GM12891 (cell line): Measurements from ENCODE around the gene OR8B2. TPM values are rescaled to one million over a fixed set of nuclear protein-coding genes. Genes with fewer than 3 reads are reported as not detected.
"Not testable (repeated sequence)": the region's sequence is repeated elsewhere in the genome, so short reads cannot be mapped to it uniquely, and the experiment has no call there.

Experiments used
- DNase-seq: peaks from one replicate; pipeline ENCODE4 v3.0.0; 2011; ENCODE audit warnings: low spot score; ENCODE audit not compliant: insufficient read length
- FAIRE-seq: peaks from 2 replicates; lab custom pipeline; 2011; peaks lifted over from hg19 to GRCh38; lab: Jason Lieb, UNC
- PAX5 ChIP-seq: IDR thresholded peaks from 2 replicates; pipeline ENCODE4 v1.6.1; 2011; ENCODE audit warnings: low read length, moderate library complexity, mild to moderate bottlenecking; ENCODE audit not compliant: insufficient read depth, severe bottlenecking
- POLR2A ChIP-seq: IDR thresholded peaks from 2 replicates; pipeline ENCODE4 v1.6.1; 2011; ENCODE audit warnings: low read depth, low read length, control low read depth
- POLR2AphosphoS5 ChIP-seq: IDR thresholded peaks from 2 replicates; pipeline ENCODE4 v1.6.1; 2011; ENCODE audit warnings: low read depth, low read length, control low read depth
- POU2F2 ChIP-seq: IDR thresholded peaks from 2 replicates; pipeline ENCODE4 v1.6.1; 2011; ENCODE audit warnings: low read depth, mild to moderate bottlenecking, control low read depth, low read length, moderate library complexity
- SPI1 ChIP-seq: IDR thresholded peaks from 2 replicates; pipeline ENCODE4 v1.6.1; 2011; ENCODE audit warnings: low read depth, low read length, control low read depth
- TAF1 ChIP-seq: IDR thresholded peaks from 2 replicates; pipeline ENCODE4 v1.6.1; 2011; ENCODE audit warnings: low read depth, low read length, control low read depth
- polyA plus RNA-seq: library from polyadenylated mRNA; unstranded; fragments of >200 nt; gene quantifications from one replicate; pipeline ENCODE4 v1.2.1, GENCODE V29; 2012; ENCODE audit warnings: low read depth, missing spikeins, inconsistent platforms; ENCODE audit not compliant: missing spikeins

The OR8B2 gene, protein sequence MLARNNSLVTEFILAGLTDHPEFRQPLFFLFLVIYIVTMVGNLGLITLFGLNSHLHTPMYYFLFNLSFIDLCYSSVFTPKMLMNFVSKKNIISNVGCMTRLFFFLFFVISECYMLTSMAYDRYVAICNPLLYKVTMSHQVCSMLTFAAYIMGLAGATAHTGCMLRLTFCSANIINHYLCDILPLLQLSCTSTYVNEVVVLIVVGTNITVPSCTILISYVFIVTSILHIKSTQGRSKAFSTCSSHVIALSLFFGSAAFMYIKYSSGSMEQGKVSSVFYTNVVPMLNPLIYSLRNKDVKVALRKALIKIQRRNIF
- not detected for polyA plus RNA-seq

DNA sequence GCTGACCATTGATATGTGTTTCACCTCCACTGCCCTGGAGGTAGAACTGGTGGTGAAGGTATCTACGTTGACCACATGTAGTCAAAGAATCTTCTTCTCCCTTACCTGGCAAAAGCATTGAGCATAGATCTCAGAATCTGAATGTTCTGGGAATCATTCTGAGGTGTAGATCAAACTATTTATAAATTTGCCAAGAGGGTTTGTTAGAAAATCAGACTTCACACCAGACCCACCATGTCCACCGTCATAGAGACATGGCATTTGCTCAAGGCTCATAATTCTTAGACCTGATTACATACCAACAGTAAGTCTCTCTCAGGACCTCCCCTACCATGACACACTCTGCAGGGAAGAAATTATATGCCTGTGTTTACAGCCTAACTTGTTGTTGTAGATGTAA, at the start of gene OR8B2:
Gene OR8B2 (minus strand): TSS at position 101 of the 400 bp plus-strand sequence. CDS start 1,156 bp downstream, outside the sequence.
- DNase-seq: no peak
- FAIRE-seq: no peak
- TF ChIP-seq POLR2A (no peak), TAF1 (no peak), POU2F2 (no peak), PAX5 (no peak), POLR2AphosphoS5 (no peak), SPI1 (no peak)

DNA sequence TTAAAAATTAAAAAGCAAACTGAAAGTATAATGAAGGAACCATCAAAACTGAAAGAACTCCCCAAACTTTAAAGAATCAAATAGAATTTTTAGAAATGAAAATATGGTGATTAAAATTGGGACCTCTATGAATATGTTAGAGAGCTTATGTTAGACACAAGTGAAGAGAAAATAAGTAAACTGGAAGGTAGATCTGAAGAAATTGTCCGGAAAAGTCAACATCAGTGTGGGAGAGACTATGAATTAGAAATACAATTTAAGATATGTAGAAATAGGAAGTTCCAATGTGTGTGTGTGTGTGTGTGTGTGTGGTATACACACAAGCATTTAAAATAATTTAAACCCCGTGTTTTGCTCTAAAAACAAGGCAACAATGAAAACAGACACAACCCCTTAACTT, 45.3 kb upstream of the OR8B2 start:
- FAIRE-seq (no peak), DNase-seq (no peak)
- TF ChIP-seq SPI1: no peak
- TF ChIP-seq PAX5: no peak
- no peak for TF ChIP-seq POLR2AphosphoS5
- no peak for TF ChIP-seq TAF1
- TF ChIP-seq POLR2A: no peak

DNA sequence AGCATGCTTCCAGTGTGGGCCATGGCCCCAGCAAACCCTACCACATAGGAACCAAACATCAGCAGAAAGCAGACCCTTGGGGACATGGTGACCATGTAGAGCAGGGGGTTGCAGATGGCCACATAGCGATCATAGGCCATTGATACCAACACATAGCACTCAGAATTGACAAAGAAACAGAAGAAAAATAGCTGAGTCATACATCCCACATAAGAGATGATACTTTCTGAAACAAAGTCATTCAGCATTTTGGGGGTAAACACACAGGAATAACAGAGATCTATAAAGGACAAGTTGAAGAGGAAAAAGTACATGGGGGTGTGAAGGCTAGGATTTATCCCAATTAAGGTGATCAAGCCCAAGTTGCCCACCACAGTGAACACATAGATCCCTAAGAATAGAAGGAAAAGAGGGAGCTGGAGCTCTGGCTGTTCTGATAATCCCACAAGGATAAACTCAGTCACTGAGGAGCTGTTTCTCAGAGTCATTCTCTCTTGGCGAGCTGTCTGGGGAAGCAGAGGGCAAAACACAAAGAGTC, 40.2 kb upstream of the OR8B2 start, which contains the start of gene OR8B4:
Gene OR8B4 (minus strand): TSS at position 488 of the 538 bp plus-strand sequence. CDS start 0 bp downstream, at position 488.
- no peak for TF ChIP-seq SPI1
- TF ChIP-seq TAF1: no peak
- TF ChIP-seq POLR2AphosphoS5: no peak
- no peak for TF ChIP-seq PAX5
- no peak for TF ChIP-seq POLR2A
- TF ChIP-seq POU2F2: no peak
- no peak for DNase-seq
- FAIRE-seq: no peak

DNA sequence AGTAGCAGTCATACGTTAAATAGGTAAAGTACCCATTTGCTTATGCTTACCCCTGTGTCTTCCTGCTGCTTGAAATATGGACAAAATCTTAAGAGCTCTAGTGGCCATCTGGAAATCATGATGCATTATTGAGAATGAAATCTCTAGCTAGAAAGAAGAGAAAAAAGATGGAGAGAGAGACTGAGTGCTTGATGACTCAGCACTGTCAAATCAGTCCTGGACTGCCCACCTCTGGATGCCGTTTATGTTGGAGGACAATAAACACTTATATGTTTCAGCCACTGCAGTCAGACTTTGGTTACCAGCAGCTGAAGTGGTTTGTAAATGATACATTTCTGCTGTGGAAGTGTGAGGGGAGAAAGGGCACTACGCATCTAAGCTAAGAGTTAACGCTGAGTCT, 36.7 kb upstream of the OR8B2 start:
- no peak for DNase-seq
- no peak for FAIRE-seq
- no peak for TF ChIP-seq TAF1
- TF ChIP-seq POLR2AphosphoS5: no peak

DNA sequence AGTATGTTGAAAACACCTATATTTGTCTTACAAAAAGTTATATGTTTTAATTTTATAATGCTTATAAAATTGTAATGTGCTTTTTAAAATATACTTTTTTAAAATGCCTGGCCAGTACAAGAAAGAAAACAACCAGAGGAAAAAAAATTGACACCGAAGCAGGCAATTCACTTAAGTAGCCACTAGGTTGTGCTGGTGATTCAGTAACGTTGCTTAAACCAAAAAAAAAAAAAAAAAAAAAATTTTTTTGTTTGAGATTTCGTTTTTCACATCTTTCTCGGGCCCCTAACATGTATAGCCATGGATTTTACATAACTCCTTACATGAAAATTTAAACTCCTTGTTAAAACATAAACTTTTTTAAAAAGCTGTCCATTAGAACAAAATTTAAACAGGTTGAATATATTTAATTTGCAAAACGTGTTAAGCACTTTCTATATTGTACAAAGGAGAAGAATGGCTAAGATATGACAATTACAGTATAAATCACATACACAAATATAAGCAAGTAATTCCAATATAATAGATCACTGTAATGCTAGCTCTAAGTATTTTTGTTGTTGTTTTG, 31.1 kb upstream of the OR8B2 start:
- FAIRE-seq (no peak), DNase-seq (no peak)
- TF ChIP-seq TAF1 (no peak), SPI1 (no peak), PAX5 (no peak)

DNA sequence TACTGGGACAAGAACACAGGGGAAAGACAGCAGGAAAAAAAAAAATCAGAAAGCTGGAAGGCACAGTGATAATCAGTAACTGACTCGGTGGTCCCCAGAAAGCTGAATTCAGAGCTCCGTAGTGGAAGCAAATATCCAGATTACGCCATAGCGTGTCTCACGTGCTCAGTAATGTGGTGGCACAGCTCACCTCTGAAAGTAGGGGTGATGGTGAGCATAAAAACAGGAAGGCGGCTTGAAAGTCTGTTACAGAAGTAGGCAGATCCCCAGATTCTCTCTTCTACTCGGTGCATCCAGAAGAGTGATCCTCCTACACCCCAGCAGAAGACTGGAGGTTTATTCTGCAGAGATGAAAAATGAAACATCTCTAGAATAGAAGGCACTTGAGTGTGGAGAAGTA, 25.6 kb upstream of the OR8B2 start:
- FAIRE-seq: no peak
- TF ChIP-seq PAX5 (no peak), POU2F2 (no peak), POLR2A (no peak), POLR2AphosphoS5 (no peak), TAF1 (no peak), SPI1 (no peak)
- no peak for DNase-seq

DNA sequence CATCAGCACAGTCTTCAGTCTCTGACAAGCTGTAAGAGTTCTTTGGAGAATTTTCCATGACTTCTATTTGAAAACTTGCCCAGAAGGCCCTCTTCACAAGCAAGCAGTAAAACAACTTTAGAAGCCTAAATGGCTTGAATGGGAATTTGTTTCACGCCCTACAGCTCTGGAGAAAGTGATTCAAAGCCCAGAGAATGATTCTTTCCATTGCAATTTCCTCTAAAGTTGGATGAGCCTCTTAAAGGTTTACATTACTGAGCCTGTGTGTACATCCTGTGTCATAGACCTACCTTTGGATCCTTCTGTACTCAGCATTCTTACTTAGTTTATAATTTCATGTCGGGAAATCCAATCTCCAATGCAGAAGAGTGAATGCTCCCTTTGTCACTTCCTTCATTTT, 21.3 kb upstream of the OR8B2 start:
- no peak for TF ChIP-seq TAF1
- TF ChIP-seq POLR2A: no peak
- TF ChIP-seq SPI1: no peak
- no peak for TF ChIP-seq POU2F2
- TF ChIP-seq PAX5: no peak
- no peak for TF ChIP-seq POLR2AphosphoS5
- DNase-seq (no peak), FAIRE-seq (no peak)

DNA sequence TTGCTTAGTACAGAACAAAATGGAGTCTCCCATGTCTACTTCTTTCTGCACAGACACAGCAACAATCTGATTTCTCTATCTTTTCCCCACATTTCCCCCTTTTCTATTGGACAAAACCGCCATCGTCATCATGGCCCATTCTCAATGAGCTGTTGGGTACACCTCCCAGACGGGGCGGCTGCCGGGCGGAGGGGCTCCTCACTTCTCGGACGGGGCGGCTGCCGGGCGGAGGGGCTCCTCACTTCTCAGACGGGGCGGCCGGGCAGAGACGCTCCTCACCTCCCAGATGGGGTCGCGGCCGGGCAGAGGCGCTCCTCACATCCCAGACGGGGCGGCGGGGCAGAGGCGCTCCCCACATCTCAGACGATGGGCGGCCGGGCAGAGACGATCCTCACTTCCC, 18.9 kb upstream of the OR8B2 start:
- not testable (repeated sequence) for DNase-seq, FAIRE-seq

DNA sequence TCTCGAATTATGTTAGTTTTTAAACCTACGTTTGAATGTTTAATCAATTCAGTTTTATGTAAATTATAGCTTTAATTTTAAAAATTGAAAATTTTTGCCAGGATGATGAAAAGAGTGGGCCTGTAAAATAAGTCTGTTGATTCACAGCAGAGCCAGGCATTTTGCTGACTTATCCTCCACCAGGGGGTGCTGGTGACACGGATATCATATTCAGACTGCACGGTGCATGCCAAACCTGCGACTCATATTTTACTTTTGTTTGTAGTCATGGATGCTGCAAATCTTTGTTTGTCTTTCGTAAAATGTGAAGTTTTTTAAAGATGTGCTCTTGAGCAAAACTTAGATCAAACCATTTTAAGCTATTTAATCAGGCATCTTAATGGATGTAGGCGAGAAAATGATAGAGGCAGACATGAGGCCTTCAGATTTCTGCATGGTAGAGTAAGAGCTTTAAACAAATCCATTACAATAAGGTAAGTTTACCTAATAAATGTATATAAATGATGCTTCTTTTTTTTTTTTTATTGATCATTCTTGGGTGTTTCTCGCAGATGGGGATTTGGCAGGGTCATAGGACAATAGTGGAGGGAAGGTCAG, 18.1 kb upstream of the OR8B2 start:
- DNase-seq: peak; percentile 39
- FAIRE-seq: peak; percentile 80

DNA sequence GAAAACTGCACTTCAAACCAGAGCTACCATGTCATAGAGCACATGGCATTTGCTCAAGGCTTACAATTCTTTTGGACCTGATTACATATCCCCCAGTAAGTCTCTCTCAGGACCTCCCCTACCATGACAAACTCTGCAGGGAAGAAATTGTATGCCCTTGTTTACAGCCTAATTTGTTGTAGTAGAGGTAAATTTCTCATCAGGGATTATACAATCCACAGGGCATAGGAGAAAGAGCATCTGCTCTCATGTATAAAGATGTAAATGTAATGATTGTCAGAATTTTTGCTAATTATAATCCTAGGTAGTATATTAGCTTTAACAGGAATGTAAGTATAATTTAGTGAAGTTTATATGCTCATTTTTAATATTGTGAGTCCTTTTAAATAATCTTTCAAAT, 14.6 kb upstream of the OR8B2 start, which contains the start of gene OR8B3:
Gene OR8B3 (minus strand): TSS at position 101 of the 400 bp plus-strand sequence. CDS start 1,673 bp downstream, outside the sequence.
- DNase-seq (no peak), FAIRE-seq (no peak)
- TF ChIP-seq PAX5 (no peak), TAF1 (no peak), POU2F2 (no peak), POLR2AphosphoS5 (no peak), SPI1 (no peak), POLR2A (no peak)

More for the DNA sequence above, 18.1 kb upstream of the OR8B2 start:
- no peak for TF ChIP-seq POLR2A
- no peak for TF ChIP-seq POLR2AphosphoS5
- no peak for TF ChIP-seq POU2F2
- no peak for TF ChIP-seq SPI1
- no peak for TF ChIP-seq TAF1

DNA sequence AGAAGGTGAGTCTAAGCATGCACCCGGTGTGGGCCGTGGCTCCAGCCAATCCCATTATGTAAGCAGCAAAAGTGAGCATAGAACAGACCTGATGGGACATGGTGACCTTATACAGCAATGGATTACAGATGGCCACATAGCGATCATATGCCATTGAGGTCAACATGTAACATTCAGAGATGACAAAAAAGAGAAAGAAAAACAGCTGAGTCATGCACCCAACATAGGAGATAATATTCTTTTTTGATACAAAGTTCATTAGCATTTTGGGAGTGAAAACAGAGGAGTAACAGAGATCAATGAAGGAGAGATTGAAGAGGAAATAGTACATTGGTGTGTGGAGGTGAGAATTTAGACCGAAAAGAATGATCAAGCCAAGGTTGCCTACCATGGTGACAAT, 12.5 kb upstream of the OR8B2 start:
- FAIRE-seq, DNase-seq: not testable (repeated sequence)
